K562 (cell line): ENCODE data around the gene ST3GAL3. TPM values are rescaled to one million over a fixed set of nuclear protein-coding genes. Genes with fewer than 3 reads are reported as not detected.

Source experiments
- ATAC-seq: fragments of 200-7000 bp; cut with Tn5 transposase; 3 replicates; pipeline ENCODE4 v1.9.1; 2020; ENCODE audit warnings: moderate library complexity
- BruUV-seq: library from RNA; stranded (reverse); fragments of 400-500 nt; replicated peaks from 2 replicates; lab custom pipeline; 2021; lab: Mats Ljungman, UMichigan
- CTCF ChIA-PET: fragments of 300-600 bp; formaldehyde crosslinking; extraction: SDS; loops from one replicate; lab custom pipeline; 2021; ENCODE audit warnings: low intra/inter-chr PET ratio; lab: Yijun Ruan, JAX
- POLR2A ChIA-PET: fragments of 300-600, 350-650 bp; sonication (Branson Sonifier 250); formaldehyde crosslinking; extraction: SDS; loops from one replicate; lab custom pipeline; 2021; ENCODE audit warnings: antibody characterized with exemption, inconsistent platforms; lab: Yijun Ruan, JAX
- DNase-seq, 4 experiments: peaks; one replicate each; pipeline versions ENCODE4 v3.0.0 to v3.0.0-alpha.2; 2011 to 2018; ENCODE audit warnings: low spot score in 3 of 4, mixed read lengths in 3 of 4; ENCODE audit errors: extremely low read depth in 1 of 4
- FAIRE-seq: peaks from 2 replicates; lab custom pipeline; 2011; peaks lifted over from hg19 to GRCh38; lab: Jason Lieb, UNC
- H2AFZ ChIP-seq: 2 replicates; pipeline ENCODE4 v1.6.0; 2011; ENCODE audit warnings: low read depth, low read length, control low read depth, inconsistent platforms
- H3K27ac ChIP-seq: fragments of 200-600 bp; 3 replicates; pipeline ENCODE4 v1.8.0; 2011; ENCODE audit warnings: low read depth, mild to moderate bottlenecking, control low read depth, inconsistent platforms, low read length, moderate library complexity, mixed read lengths; ENCODE audit errors: extremely low read depth
- H3K27me3 ChIP-seq, 2 experiments: fragments of 300-600 bp in 1 of 2; 2 replicates in 1 of 2; 3 replicates in 1 of 2; pipeline versions ENCODE4 v1.6.0 to v1.8.0; 2011; ENCODE audit warnings: inconsistent platforms in 2 of 2, low read length in 2 of 2, mild to moderate bottlenecking in 1 of 2, mixed read lengths in 1 of 2, moderate library complexity in 1 of 2; ENCODE audit not compliant: control insufficient read depth in 2 of 2, insufficient read depth in 2 of 2
- H3K36me3 ChIP-seq: fragments of 300-600 bp; 3 replicates; pipeline ENCODE4 v1.8.0; 2011; ENCODE audit warnings: mild to moderate bottlenecking, low read length, inconsistent platforms; ENCODE audit not compliant: control insufficient read depth, insufficient read depth
- H3K4me1 ChIP-seq, 2 experiments: fragments of 200-600 bp in 1 of 2; replicated peaks in 1 of 2; 2 replicates in 1 of 2; 3 replicates in 1 of 2; pipeline versions ENCODE4 v1.5.1 to v1.8.0; 2011; ENCODE audit warnings: inconsistent platforms in 2 of 2, low read length in 2 of 2, mild to moderate bottlenecking in 1 of 2, mixed read lengths in 1 of 2, moderate library complexity in 1 of 2; ENCODE audit not compliant: control insufficient read depth in 2 of 2, insufficient read depth in 2 of 2
- H3K4me2 ChIP-seq: 2 replicates; pipeline ENCODE4 v1.6.1; 2011; ENCODE audit warnings: low read length, control low read depth, inconsistent platforms, mixed read lengths; ENCODE audit not compliant: insufficient read depth
- H3K4me3 ChIP-seq: fragments of 200-600 bp; sonication (generic), shearing (Covaris generic); 2 replicates; pipeline ENCODE4 v1.5.1; 2016; ENCODE audit warnings: control low read depth, inconsistent platforms
- H3K79me2 ChIP-seq: fragments of 200-600 bp; 3 replicates; pipeline ENCODE4 v1.8.0; 2011; ENCODE audit warnings: low read length, inconsistent platforms; ENCODE audit not compliant: control insufficient read depth, insufficient read depth
- H3K9ac ChIP-seq, 2 experiments: 2 replicates each; pipeline versions ENCODE4 v1.6.0 to v1.6.1; 2011; ENCODE audit warnings: low read depth in 2 of 2, low read length in 2 of 2, control low read depth in 1 of 2, inconsistent platforms in 1 of 2, mild to moderate bottlenecking in 1 of 2, mixed read lengths in 1 of 2; ENCODE audit not compliant: insufficient read depth in 1 of 2
- H3K9me1 ChIP-seq: one replicate; pipeline ENCODE4 v1.6.0; 2011; ENCODE audit warnings: inconsistent platforms, mild to moderate bottlenecking, low read length, moderate library complexity; ENCODE audit not compliant: control insufficient read depth, insufficient read depth
- H3K9me3 ChIP-seq: replicated peaks from 2 replicates; pipeline ENCODE4 v1.5.1; 2011; ENCODE audit warnings: low read depth, low read length, inconsistent platforms; ENCODE audit not compliant: control insufficient read depth, insufficient read depth
- H4K20me1 ChIP-seq: replicated peaks from 2 replicates; pipeline ENCODE4 v1.6.1; 2011; ENCODE audit warnings: low read length, inconsistent platforms, mixed read lengths; ENCODE audit not compliant: control insufficient read depth, insufficient read depth
- CAMTA2 ChIP-seq: fragments of 250-450 bp; sonication (Bioruptor Pico); conservative IDR thresholded peaks from 2 replicates; pipeline ENCODE4 v1.5.1; 2022
- CBFA2T2 ChIP-seq: fragments of 450-650 bp; conservative IDR thresholded peaks from 2 replicates; pipeline ENCODE4 v1.6.1; 2017; ENCODE audit warnings: mild to moderate bottlenecking
- EGR1 ChIP-seq: fragments of 450-650 bp; conservative IDR thresholded peaks from 2 replicates; pipeline ENCODE4 v1.6.1; 2017; ENCODE audit warnings: mild to moderate bottlenecking
- EP300 ChIP-seq: IDR thresholded peaks from 2 replicates; pipeline ENCODE4 v1.6.1; 2012; ENCODE audit warnings: low read length, improper control_type of control experiment
- FOXJ3 ChIP-seq: sonication (generic); formaldehyde crosslinking; IDR thresholded peaks from 2 replicates; pipeline ENCODE4 v1.4.0; 2020; ENCODE audit warnings: mild to moderate bottlenecking, missing genetic modification reagents
- HDAC1 ChIP-seq, 2 experiments: fragments of 450-650 bp; IDR thresholded peaks; 2 replicates each; pipeline ENCODE4 v1.6.1; 2016 to 2017; ENCODE audit warnings: inconsistent platforms in 1 of 2, mild to moderate bottlenecking in 1 of 2, moderate library complexity in 1 of 2
- HNRNPH1 ChIP-seq: fragments of 200-400 bp; formaldehyde crosslinking; optimal IDR thresholded peaks from 2 replicates; pipeline ENCODE3; 2017; ENCODE audit warnings: low read depth, mild to moderate bottlenecking, low read length, moderate library complexity
- MCM5 ChIP-seq: fragments of 450-650 bp; IDR thresholded peaks from 2 replicates; pipeline ENCODE4 v1.6.1; 2016; ENCODE audit warnings: low read depth
- MCM7 ChIP-seq, 2 experiments: fragments of 450-650 bp; IDR thresholded peaks; 2 replicates each; pipeline ENCODE4 v1.6.1; 2016 to 2018
- NCOR1 ChIP-seq: fragments of 450-650 bp; IDR thresholded peaks from 2 replicates; pipeline ENCODE4 v1.6.1; 2016; ENCODE audit warnings: mild to moderate bottlenecking, moderate library complexity
- NEUROD1 ChIP-seq: fragments of 150-350 bp; IDR thresholded peaks from 2 replicates; pipeline ENCODE4 v1.6.1; 2014; ENCODE audit warnings: borderline replicate concordance, low read length, low read depth; ENCODE audit not compliant: partially characterized antibody
- RAD51 ChIP-seq: fragments of 450-650 bp; IDR thresholded peaks from 2 replicates; pipeline ENCODE4 v1.7.1; 2016; ENCODE audit warnings: low read depth, mild to moderate bottlenecking, borderline replicate concordance
- SIRT6 ChIP-seq: IDR thresholded peaks from one replicate; pipeline ENCODE4 v1.6.1; 2012; ENCODE audit warnings: low read depth, mild to moderate bottlenecking, control low read depth, inconsistent platforms, low read length, moderate library complexity
- STAT5A ChIP-seq: IDR thresholded peaks from 2 replicates; pipeline ENCODE4 v1.6.1; 2012; ENCODE audit warnings: low read length, inconsistent platforms, borderline replicate concordance
- TBP ChIP-seq: optimal IDR thresholded peaks from 2 replicates; pipeline ENCODE3; 2011; ENCODE audit warnings: low read depth, low read length, improper control_type of control experiment
- TCF3 ChIP-seq: sonication (generic); formaldehyde crosslinking; IDR thresholded peaks from 2 replicates; pipeline ENCODE4 v1.4.0; 2020; ENCODE audit warnings: mild to moderate bottlenecking, missing genetic modification reagents
- YY1 ChIP-seq, 3 experiments: IDR thresholded peaks; 2 replicates each; pipeline ENCODE4 v1.6.1; 2011; ENCODE audit warnings: low read length in 2 of 3, mild to moderate bottlenecking in 2 of 3, moderate library complexity in 2 of 3, borderline replicate concordance in 1 of 3, control low read depth in 1 of 3, low read depth in 1 of 3; ENCODE audit not compliant: insufficient read depth in 3 of 3, insufficient replicate concordance in 2 of 3, control insufficient read depth in 1 of 3, insufficient read length in 1 of 3; ENCODE audit errors: extremely low read depth in 1 of 3
- ZEB2 ChIP-seq: fragments of 450-650 bp; IDR thresholded peaks from 2 replicates; pipeline ENCODE4 v1.6.1; 2016
- ZFP36 ChIP-seq: fragments of 150-350 bp; IDR thresholded peaks from 2 replicates; pipeline ENCODE4 v1.6.1; 2018; ENCODE audit warnings: low read length, low read depth; ENCODE audit not compliant: partially characterized antibody
- WGBS: fragments of 100-300 bp; shearing (Covaris generic); methylation state at CpG from one replicate; pipeline ENCODE4 v1.1.6; 2016; ENCODE audit warnings: low coverage, mixed read lengths; ENCODE audit not compliant: insufficient coverage; ENCODE audit errors: missing lambda C conversion rate; 5-methylcytosine and 5-hydroxymethylcytosine counted together
- in situ Hi-C: fragments of 300-500 bp; cut with MboI; formaldehyde crosslinking; loops from 4 replicates; pipeline ENCODE4 v1.15.0; 2018; ENCODE audit warnings: inconsistent platforms, mixed read lengths
- intact Hi-C: fragments of 100-400 bp; cut with micrococcal nuclease; formaldehyde crosslinking; loops from 2 replicates; pipeline ENCODE4 v1.14.2; 2022
- polyA plus RNA-seq, 8 experiments: library from polyadenylated mRNA; depleted of rRNA in 4 of 8; stranded (reverse) in 5 of 8; unstranded in 3 of 8; fragments of >200 nt; fragmentation: Nextera tagmentation in 2 of 8; fragmentation: Illumina TruSeq in 1 of 8; extraction: Ambion mirVana in 2 of 8; extraction: Trizol in 1 of 8; gene quantifications; 2 replicates each; pipeline versions ENCODE4 v1.2.1 to v1.2.3, GENCODE V29; 2011 to 2014; ENCODE audit warnings: inconsistent platforms in 1 of 8, missing spikeins in 1 of 8
- total RNA-seq, 7 experiments: library from RNA; depleted of rRNA in 6 of 7; stranded (reverse); fragments of >200 nt in 6 of 7; fragmentation: Illumina TruSeq in 2 of 7; extraction: Trizol in 2 of 7; gene quantifications; 2 replicates each; pipeline versions ENCODE4 v1.2.1 to v1.2.3, GENCODE V29; 2011 to 2021; ENCODE audit warnings: low replicate concordance in 1 of 7
- TF ChIP-seq, protein P1 (sequence below): sonication (generic); formaldehyde crosslinking; IDR thresholded peaks from 2 replicates; pipeline ENCODE4 v1.9.0; 2022; ENCODE audit warnings: mild to moderate bottlenecking, missing genetic modification reagents
- TF ChIP-seq, protein P2 (sequence below): fragments of 450-650 bp; IDR thresholded peaks from 2 replicates; pipeline ENCODE4 v1.6.1; 2016; ENCODE audit warnings: missing biosample characterization, missing genetic modification characterization

ST3GAL3 gene
- total and polyA plus RNA-seq, 9 of the 15 experiments (the other 6 are each of a cell fraction or from before 2014, with no cell fraction given) = 1.2 to 18.9 (median 11.0) TPM

DNA sequence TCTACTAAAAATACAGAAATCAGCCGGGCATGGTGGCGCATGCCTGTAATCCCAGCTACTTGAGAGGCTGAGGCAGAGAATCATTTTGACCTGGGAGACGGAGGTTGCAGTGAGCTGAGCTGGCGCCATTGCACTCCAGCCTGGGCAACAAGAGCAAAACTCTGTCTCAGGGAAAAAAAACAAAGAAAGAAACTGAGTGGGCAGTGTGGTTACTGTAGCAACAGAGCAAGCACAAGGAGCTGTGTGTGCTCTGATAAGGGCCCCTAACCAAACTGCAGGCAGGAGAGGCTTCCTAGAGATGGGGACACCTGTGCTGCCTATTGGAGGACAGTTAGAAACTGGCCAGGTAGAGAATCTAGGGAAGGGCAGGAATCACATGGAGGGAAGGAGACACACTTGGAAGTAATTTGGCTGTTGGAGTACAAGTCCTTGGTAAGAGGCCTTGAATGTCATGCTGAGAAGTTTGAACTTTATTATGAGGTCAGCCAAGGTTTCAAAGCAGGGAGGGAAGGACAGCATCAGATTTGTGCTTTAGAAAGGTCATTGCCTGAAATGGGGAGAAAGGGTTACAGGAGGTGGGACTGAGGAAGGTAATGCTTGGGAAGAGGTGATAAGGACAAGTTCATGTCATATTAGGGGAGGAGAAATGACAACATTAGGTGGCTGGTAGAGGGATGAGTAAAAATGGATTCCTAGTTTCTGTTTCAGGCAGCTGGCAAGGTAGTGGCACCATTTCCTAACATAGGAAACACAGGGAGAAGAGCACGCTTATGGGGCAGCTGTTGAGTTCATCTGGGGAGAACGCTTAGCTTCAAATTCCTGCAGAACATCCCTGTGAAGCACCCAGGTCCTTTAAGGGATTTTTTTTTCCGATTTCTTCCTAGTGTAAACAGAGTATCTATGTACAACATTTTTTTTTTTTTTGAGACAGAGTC is 157.0 kb downstream of the ST3GAL3 start:
- Histone ChIP-seq H3K4me1 (peaks cover 15 to 27% of the 10 kb centered on the region in 2 experiments), H3K27ac (peak overlapping the region; percentile 32; the same call in 2 of the 3 replicates), H3K9me1 (peaks cover 2% of the 10 kb centered on the region), H4K20me1 (no peaks in the 10 kb centered on the region), H2AFZ (no peak overlapping the region), H3K9ac (0 out of 4 replicates have a peak overlapping the region, but pooled peaks of 1 of the 2 experiments have one; percentile 15), H3K4me2 (no peak overlapping the region; the same call in 1 of the 2 replicates), H3K79me2 (no peaks in the 10 kb centered on the region), H3K36me3 (no peaks in the 10 kb centered on the region), H3K9me3 (no peaks in the 10 kb centered on the region), H3K27me3 (no peaks in the 10 kb centered on the region), H3K4me3 (no peak overlapping the region)
- DNase-seq = peak; percentile 61 to 81 (median 72)
- POLR2A ChIA-PET = interaction anchor here (0.5 to 2.1 kb wide), 6 partner anchors 15 to 410 kb away, joined by 3 to 5 read pairs (median 4); no protein-coding TSS in a partner anchor
- CTCF ChIA-PET = interaction anchor here (0.6 kb wide), 1 partner anchor 18 kb away, joined by 3 read pairs; no protein-coding TSS in a partner anchor
- peak; percentile 84 for FAIRE-seq
- 80% methylated on average over 6 of the region's 7 CpGs for WGBS
- intact Hi-C loops (no loop called here), in situ Hi-C loops (no loop called here)
- no TSS peak for BruUV-seq
- peak; percentile 82 for ATAC-seq
- TF ChIP-seq FOXJ3 (peak; percentile 82; the same call in 1 of the 2 replicates), SIRT6 (no peak), YY1 (IDR thresholded peaks at IDR 0.05; ENCODE audit: borderline replicate concordance in 1 of 3, control insufficient read depth in 1 of 3, extremely low read depth in 1 of 3, insufficient read depth in 3 of 3, insufficient read length in 1 of 3, insufficient replicate concordance in 2 of 3, low read depth in 1 of 3, low read length in 2 of 3) (peak in 2 of 3 experiments; percentile 14 to 59), NEUROD1 (peak; percentile 22), TBP (peak; percentile 3), TCF3 (CRISPR knock-in tag) (peak; percentile 79), HNRNPH1 (no peak), CBFA2T2 (peak; percentile 68), EGR1 (peak; percentile 86), NCOR1 (peak; percentile 34; the same call in 1 of the 2 replicates), RAD51 (no peak), ZFP36 (peak; percentile 11), MCM5 (no peak), EP300 (peak; percentile 63; the same call in 1 of the 2 replicates), MCM7 (IDR thresholded peaks at IDR 0.05) (no peak), ZEB2 (peak; percentile 69; the same call in 1 of the 2 replicates), CAMTA2 (no peak), HDAC1 (IDR thresholded peaks at IDR 0.05) (peak in 1 of 2 experiments; percentile 61; a peak in 2 of 4 replicates), STAT5A (peak; percentile 26; the same call in 1 of the 2 replicates)
- TF ChIP-seq, protein P1, sequence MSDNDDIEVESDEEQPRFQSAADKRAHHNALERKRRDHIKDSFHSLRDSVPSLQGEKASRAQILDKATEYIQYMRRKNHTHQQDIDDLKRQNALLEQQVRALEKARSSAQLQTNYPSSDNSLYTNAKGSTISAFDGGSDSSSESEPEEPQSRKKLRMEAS = 0 out of 2 replicates have a peak, but pooled peaks have one; percentile 12
- TF ChIP-seq, protein P2, sequence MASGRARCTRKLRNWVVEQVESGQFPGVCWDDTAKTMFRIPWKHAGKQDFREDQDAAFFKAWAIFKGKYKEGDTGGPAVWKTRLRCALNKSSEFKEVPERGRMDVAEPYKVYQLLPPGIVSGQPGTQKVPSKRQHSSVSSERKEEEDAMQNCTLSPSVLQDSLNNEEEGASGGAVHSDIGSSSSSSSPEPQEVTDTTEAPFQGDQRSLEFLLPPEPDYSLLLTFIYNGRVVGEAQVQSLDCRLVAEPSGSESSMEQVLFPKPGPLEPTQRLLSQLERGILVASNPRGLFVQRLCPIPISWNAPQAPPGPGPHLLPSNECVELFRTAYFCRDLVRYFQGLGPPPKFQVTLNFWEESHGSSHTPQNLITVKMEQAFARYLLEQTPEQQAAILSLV (tag) = no peak
